HepG2 (cell line): ENCODE data around the gene TMPRSS11E. TPM values are rescaled to one million over a fixed set of nuclear protein-coding genes. Genes with fewer than 3 reads are reported as not detected.

ENCODE experiments used
- ARNT ChIP-seq: fragments of 450-650 bp; IDR thresholded peaks from 2 replicates; pipeline ENCODE4 v1.6.1; 2017
- DPF2 ChIP-seq: sonication (generic); formaldehyde crosslinking; IDR thresholded peaks from 2 replicates; pipeline ENCODE4 v1.4.0; 2020; ENCODE audit warnings: mild to moderate bottlenecking, low read depth, missing genetic modification reagents, borderline replicate concordance
- DRAP1 ChIP-seq: IDR thresholded peaks from 2 replicates; pipeline ENCODE4 v1.6.1; 2016; ENCODE audit warnings: missing genetic modification reagents, missing compliant biosample characterization
- FOXP1 ChIP-seq, 2 experiments: fragments of 450-650 bp in 1 of 2; IDR thresholded peaks; 2 replicates each; pipeline ENCODE4 v1.6.1; 2017 to 2018; ENCODE audit warnings: antibody characterized with exemption in 1 of 2
- HNRNPH1 ChIP-seq: fragments of 200-400 bp; formaldehyde crosslinking; optimal IDR thresholded peaks from 2 replicates; pipeline ENCODE3; 2017; ENCODE audit warnings: mild to moderate bottlenecking, low read depth, low read length
- HOMEZ ChIP-seq: IDR thresholded peaks from 2 replicates; pipeline ENCODE4 v1.6.1; 2016; ENCODE audit warnings: low read depth
- PRDM15 ChIP-seq: sonication (generic); formaldehyde crosslinking; IDR thresholded peaks from 2 replicates; pipeline ENCODE4 v1.4.0; 2020; ENCODE audit warnings: missing genetic modification reagents
- SUZ12 ChIP-seq: fragments of 150-350 bp; IDR thresholded peaks from 2 replicates; pipeline ENCODE4 v1.6.1; 2014; ENCODE audit warnings: low read depth, low read length
- TCF12 ChIP-seq, 2 experiments: fragments of 450-650 bp in 1 of 2; sonication (generic) in 1 of 2; formaldehyde crosslinking in 1 of 2; IDR thresholded peaks; 2 replicates each; pipeline versions ENCODE4 v1.6.1 to v1.8.0; 2017 to 2022; ENCODE audit warnings: antibody characterized with exemption in 1 of 2, mild to moderate bottlenecking in 1 of 2, missing genetic modification reagents in 1 of 2, moderate library complexity in 1 of 2
- TGIF2 ChIP-seq: IDR thresholded peaks from 2 replicates; pipeline ENCODE4 v1.6.1; 2016; ENCODE audit warnings: control low read depth, missing compliant biosample characterization
- TOE1 ChIP-seq: sonication (generic); formaldehyde crosslinking; IDR thresholded peaks from 2 replicates; pipeline ENCODE4 v1.4.0; 2020; ENCODE audit warnings: mild to moderate bottlenecking, missing genetic modification reagents
- YEATS2 ChIP-seq: sonication (generic); formaldehyde crosslinking; IDR thresholded peaks from 2 replicates; pipeline ENCODE4 v1.4.0; 2020; ENCODE audit warnings: missing genetic modification reagents, borderline replicate concordance
- ZNF138 ChIP-seq: sonication (generic); formaldehyde crosslinking; IDR thresholded peaks from 2 replicates; pipeline ENCODE4 v1.5.0; 2020; ENCODE audit warnings: mild to moderate bottlenecking, low read depth, missing genetic modification reagents
- ZNF160 ChIP-seq: sonication (generic); formaldehyde crosslinking; IDR thresholded peaks from 2 replicates; pipeline ENCODE4 v1.8.0; 2022; ENCODE audit warnings: mild to moderate bottlenecking, inconsistent platforms, missing genetic modification reagents
- ZNF264 ChIP-seq: sonication (generic); formaldehyde crosslinking; IDR thresholded peaks from 2 replicates; pipeline ENCODE4 v1.4.0; 2020; ENCODE audit warnings: missing genetic modification reagents
- ZNF292 ChIP-seq: sonication (generic); formaldehyde crosslinking; IDR thresholded peaks from 2 replicates; pipeline ENCODE4 v1.8.1; 2022; ENCODE audit warnings: mild to moderate bottlenecking, low read depth, missing genetic modification reagents, borderline replicate concordance
- ZNF329 ChIP-seq: sonication (generic); formaldehyde crosslinking; IDR thresholded peaks from 2 replicates; pipeline ENCODE4 v1.9.0; 2021; ENCODE audit warnings: low read depth, mild to moderate bottlenecking, missing genetic modification reagents
- ZNF720 ChIP-seq: sonication (generic); formaldehyde crosslinking; IDR thresholded peaks from 2 replicates; pipeline ENCODE4 v1.4.0; 2020; ENCODE audit warnings: missing genetic modification reagents
- ZUFSP ChIP-seq: sonication (generic); formaldehyde crosslinking; IDR thresholded peaks from 2 replicates; pipeline ENCODE4 v1.9.0; 2021; ENCODE audit warnings: missing genetic modification reagents, mild to moderate bottlenecking, borderline replicate concordance
- polyA plus RNA-seq, 8 experiments: library from polyadenylated mRNA; depleted of rRNA in 3 of 8; stranded (reverse) in 7 of 8; unstranded in 1 of 8; fragments of >200 nt; fragmentation: Illumina TruSeq in 4 of 8; extraction: Trizol in 4 of 8; gene quantifications; 2 replicates each; pipeline versions ENCODE4 v1.2.1 to v1.2.3, GENCODE V29; 2011 to 2016; ENCODE audit warnings: low read depth in 4 of 8, missing spikeins in 1 of 8, mixed read lengths in 1 of 8; ENCODE audit not compliant: insufficient read depth in 1 of 8
- total RNA-seq, 5 experiments: library from RNA; depleted of rRNA; stranded (reverse); fragments of >200 nt; fragmentation: Illumina TruSeq; extraction: Trizol; gene quantifications; 2 replicates each; pipeline ENCODE4 v1.2.3, GENCODE V29; 2016; ENCODE audit warnings: low read depth in 1 of 5
- TF ChIP-seq, protein P1 (sequence below): sonication (generic); formaldehyde crosslinking; IDR thresholded peaks from 2 replicates; pipeline ENCODE4 v1.5.1; 2020; ENCODE audit warnings: missing genetic modification reagents, mild to moderate bottlenecking, borderline replicate concordance

Gene TMPRSS11E
- total and polyA plus RNA-seq, 2 of the 13 experiments (the other 11 are each of a cell fraction or from before 2014, with no cell fraction given): not detected

- TF ChIP-seq ZUFSP (CRISPR knock-in tag) (no peak), ZNF138 (CRISPR knock-in tag) (no peak), ZNF160 (no peak), TOE1 (CRISPR knock-in tag) (no peak), DRAP1 (CRISPR knock-in tag) (no peak), TCF12 (IDR thresholded peaks at IDR 0.05) (no peak), TCF12 (CRISPR knock-in tag; IDR thresholded peaks at IDR 0.05) (no peak), FOXP1 (IDR thresholded peaks at IDR 0.05) (no peak), FOXP1 (CRISPR knock-in tag; IDR thresholded peaks at IDR 0.05) (no peak), ZNF720 (CRISPR knock-in tag) (no peak), ZNF292 (CRISPR knock-in tag) (no peak), ARNT (no peak), PRDM15 (CRISPR knock-in tag) (no peak), HOMEZ (CRISPR knock-in tag) (peak; percentile 78; the same call in 1 of the 2 replicates), ZNF329 (CRISPR knock-in tag) (no peak), YEATS2 (CRISPR knock-in tag) (no peak), DPF2 (CRISPR knock-in tag) (no peak), ZNF264 (no peak), TGIF2 (CRISPR knock-in tag) (no peak), SUZ12 (no peak), HNRNPH1 (no peak)
- TF ChIP-seq, protein P1, sequence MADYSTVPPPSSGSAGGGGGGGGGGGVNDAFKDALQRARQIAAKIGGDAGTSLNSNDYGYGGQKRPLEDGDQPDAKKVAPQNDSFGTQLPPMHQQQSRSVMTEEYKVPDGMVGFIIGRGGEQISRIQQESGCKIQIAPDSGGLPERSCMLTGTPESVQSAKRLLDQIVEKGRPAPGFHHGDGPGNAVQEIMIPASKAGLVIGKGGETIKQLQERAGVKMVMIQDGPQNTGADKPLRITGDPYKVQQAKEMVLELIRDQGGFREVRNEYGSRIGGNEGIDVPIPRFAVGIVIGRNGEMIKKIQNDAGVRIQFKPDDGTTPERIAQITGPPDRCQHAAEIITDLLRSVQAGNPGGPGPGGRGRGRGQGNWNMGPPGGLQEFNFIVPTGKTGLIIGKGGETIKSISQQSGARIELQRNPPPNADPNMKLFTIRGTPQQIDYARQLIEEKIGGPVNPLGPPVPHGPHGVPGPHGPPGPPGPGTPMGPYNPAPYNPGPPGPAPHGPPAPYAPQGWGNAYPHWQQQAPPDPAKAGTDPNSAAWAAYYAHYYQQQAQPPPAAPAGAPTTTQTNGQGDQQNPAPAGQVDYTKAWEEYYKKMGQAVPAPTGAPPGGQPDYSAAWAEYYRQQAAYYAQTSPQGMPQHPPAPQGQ (CRISPR knock-in tag): no peak
These were observed 51.2 kb downstream of the TMPRSS11E start (continued) for GRCh38 chr4:68498413-68499007.
